Testis (tissue), 3 donors: ENCODE results near the gene ATP23. TPM values are rescaled to one million over a fixed set of nuclear protein-coding genes. Genes with fewer than 3 reads are reported as not detected.

Experiments used
- DNase-seq: peaks from one replicate; pipeline ENCODE4 v3.0.0-alpha.2; 2019
- H3K27ac ChIP-seq, 2 donors: fragments of 200-600 bp; sonication (generic); one replicate each; pipeline ENCODE4 v1.5.1; 2019
- H3K27me3 ChIP-seq: fragments of 200-600 bp; sonication (generic); one replicate; pipeline ENCODE4 v1.5.1; 2019
- H3K36me3 ChIP-seq: fragments of 200-600 bp; sonication (generic); one replicate; pipeline ENCODE4 v1.5.1; 2017; ENCODE audit warnings: low read depth; ENCODE audit errors: missing control alignments
- H3K4me1 ChIP-seq: fragments of 200-600 bp; sonication (generic); one replicate; pipeline ENCODE4 v1.5.1; 2019
- H3K4me3 ChIP-seq, 2 donors: fragments of 200-600 bp; sonication (generic); one replicate each; pipeline ENCODE4 v1.5.1; 2017 to 2019
- H3K9me3 ChIP-seq: fragments of 200-600 bp; sonication (generic); one replicate; pipeline ENCODE4 v1.5.1; 2017
- POLR2A ChIP-seq: fragments of 450-650 bp; IDR thresholded peaks from one replicate; pipeline ENCODE4 v1.6.1; 2017; ENCODE audit warnings: antibody characterized with exemption, mild to moderate bottlenecking, moderate library complexity
- WGBS, 2 donors: methylation state at CpG; one replicate each; pipeline ENCODE4 v1.1.5; 2018; 5-methylcytosine and 5-hydroxymethylcytosine counted together
- intact Hi-C: fragments of 100-400 bp; cut with DNase I; formaldehyde crosslinking; loops from one replicate; pipeline ENCODE4 v1.15.1; 2023; ENCODE audit warnings: low total_unique reads
- polyA plus RNA-seq: library from polyadenylated mRNA; stranded (reverse); fragments of 350-450 nt; fragmentation: Illumina TruSeq; extraction: RNeasy Lipid Tissue Mini Kit (QIAGEN cat#74804); gene quantifications from one replicate; pipeline ENCODE4 v1.2.3, GENCODE V29; 2014; ENCODE audit warnings: low read depth, low replicate concordance; ENCODE audit not compliant: insufficient read depth
- total RNA-seq, 2 donors: library from RNA; depleted of rRNA; stranded (reverse); fragments of >200 nt; gene quantifications; one replicate each; pipeline ENCODE4 v1.2.3, GENCODE V29; 2016
- TF ChIP-seq, protein P1 (sequence below), 3 experiments: fragments of 450-650 bp in 2 of 3; fragments of 200-600 bp in 1 of 3; sonication (generic) in 1 of 3; IDR thresholded peaks; one replicate each; pipeline ENCODE4 v1.5.1; 2016 to 2019; ENCODE audit warnings: antibody characterized with exemption in 3 of 3, mild to moderate bottlenecking in 2 of 3, moderate library complexity in 1 of 3

The ATP23 gene
- total and polyA plus RNA-seq, 3 donors from 2014 or later, result 53.1 to 102 (median 76.6) TPM

DNA sequence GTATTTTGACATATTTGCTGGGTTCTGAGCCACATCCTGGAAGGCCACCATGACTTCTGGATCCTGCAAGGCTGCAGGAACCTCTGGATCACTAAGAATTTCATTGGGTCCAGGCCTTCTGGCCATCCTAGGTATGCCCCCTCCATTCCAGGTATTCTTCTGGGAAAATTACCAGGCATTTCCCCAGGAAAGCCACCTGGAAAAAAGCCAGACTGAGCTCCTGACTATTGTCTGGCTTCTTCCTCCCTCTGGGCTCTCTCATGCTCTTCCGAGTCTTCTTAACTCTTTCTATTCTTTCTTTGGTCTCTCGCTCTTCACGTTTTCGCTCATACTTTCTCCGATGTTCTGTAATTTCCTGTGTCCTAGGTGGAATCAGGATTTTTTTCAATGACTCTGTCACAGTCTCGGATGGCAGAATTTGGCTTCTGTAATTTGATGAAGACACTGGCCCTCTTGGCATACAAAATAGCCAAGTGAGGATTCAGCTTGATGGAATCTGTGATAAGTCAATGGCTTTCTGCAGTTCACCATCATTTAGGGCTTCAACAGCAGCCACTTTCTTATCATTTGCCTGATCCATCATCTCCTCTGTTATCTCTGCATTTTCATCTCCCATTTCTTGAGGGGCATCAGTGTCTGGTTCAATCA lies 42.6 kb downstream of the ATP23 start:
- whole genome bisulfite sequencing, 2 donors, result 91 to 95% methylated on average over 6 of the region's 6 CpGs
- H3K4me3 ChIP-seq, result no peak overlapping the region
- no peaks in the 10 kb centered on the region for H3K9me3 ChIP-seq
- TF ChIP-seq, protein P1, sequence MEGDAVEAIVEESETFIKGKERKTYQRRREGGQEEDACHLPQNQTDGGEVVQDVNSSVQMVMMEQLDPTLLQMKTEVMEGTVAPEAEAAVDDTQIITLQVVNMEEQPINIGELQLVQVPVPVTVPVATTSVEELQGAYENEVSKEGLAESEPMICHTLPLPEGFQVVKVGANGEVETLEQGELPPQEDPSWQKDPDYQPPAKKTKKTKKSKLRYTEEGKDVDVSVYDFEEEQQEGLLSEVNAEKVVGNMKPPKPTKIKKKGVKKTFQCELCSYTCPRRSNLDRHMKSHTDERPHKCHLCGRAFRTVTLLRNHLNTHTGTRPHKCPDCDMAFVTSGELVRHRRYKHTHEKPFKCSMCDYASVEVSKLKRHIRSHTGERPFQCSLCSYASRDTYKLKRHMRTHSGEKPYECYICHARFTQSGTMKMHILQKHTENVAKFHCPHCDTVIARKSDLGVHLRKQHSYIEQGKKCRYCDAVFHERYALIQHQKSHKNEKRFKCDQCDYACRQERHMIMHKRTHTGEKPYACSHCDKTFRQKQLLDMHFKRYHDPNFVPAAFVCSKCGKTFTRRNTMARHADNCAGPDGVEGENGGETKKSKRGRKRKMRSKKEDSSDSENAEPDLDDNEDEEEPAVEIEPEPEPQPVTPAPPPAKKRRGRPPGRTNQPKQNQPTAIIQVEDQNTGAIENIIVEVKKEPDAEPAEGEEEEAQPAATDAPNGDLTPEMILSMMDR (IDR thresholded peaks at IDR 0.05), result no peak
- TF ChIP-seq POLR2A, result no peak
- no peak overlapping the region for H3K27ac ChIP-seq
- no peaks in the 10 kb centered on the region for H3K36me3 ChIP-seq
- DNase-seq, result no peak
- no peaks in the 10 kb centered on the region for H3K4me1 ChIP-seq
- intact Hi-C loops, result no loop called here
- no peaks in the 10 kb centered on the region for H3K27me3 ChIP-seq

DNA sequence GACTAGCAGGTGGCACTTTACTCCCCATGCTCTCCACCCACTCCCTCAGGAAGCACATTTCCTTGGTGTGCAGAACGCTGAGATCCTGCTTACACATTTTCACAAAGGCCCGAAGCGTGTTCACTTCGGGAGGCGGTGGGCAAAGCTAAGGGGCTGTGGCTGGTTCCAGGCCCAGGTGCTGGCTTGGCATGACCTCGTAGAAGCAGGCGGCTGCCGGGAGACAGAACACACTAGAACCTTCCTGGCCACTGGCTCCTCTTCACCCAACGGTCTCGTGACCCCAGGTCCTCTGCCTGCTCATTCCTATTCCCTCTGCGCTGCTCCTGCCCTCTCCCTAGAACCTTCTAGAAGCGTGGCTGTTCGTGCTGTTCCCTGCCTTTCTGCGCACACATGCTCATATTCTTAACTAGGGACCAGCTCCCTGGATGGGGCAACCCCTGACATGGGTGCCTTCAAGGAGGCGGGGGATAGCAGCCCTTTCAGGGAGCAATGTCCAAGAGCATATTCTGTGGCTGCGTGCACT lies 43.3 kb downstream of the ATP23 start:
- WGBS, 2 donors, result 89 to 91% methylated on average over 14 to 16 of the region's 16 CpGs
- H3K9me3 ChIP-seq, result no peaks in the 10 kb centered on the region
- DNase-seq, result no peak
- no peaks in the 10 kb centered on the region for H3K27me3 ChIP-seq
- no peaks in the 10 kb centered on the region for H3K36me3 ChIP-seq
- H3K27ac ChIP-seq, result no peak overlapping the region
- intact Hi-C loops, result no loop called here
- H3K4me1 ChIP-seq, result no peaks in the 10 kb centered on the region
- TF ChIP-seq POLR2A, result no peak
- TF ChIP-seq, protein P1 (IDR thresholded peaks at IDR 0.05), result no peak
- H3K4me3 ChIP-seq, result no peak overlapping the region

DNA sequence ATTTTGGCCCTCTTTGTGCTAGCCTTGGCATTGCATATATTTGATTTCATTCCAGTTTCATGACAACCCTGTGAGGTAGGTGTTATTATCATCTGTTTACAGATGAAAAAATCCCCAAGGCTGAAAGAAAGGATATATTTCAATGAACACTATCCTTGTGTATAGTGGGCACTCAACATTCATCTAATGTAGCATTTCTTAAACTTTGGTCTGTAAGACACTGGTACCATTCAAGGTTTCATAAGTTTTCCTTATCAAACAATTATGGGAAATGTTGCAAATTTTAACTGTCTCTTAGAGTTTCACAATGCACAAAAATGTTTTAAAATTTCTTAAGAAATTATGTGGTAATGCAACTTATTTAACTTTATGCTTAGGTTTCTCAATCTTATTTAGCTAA lies 44.3 kb downstream of the ATP23 start:
- Histone ChIP-seq H3K9me3 (no peaks in the 10 kb centered on the region), H3K4me3 (no peak overlapping the region), H3K4me1 (no peaks in the 10 kb centered on the region), H3K36me3 (no peaks in the 10 kb centered on the region), H3K27me3 (no peaks in the 10 kb centered on the region), H3K27ac (no peak overlapping the region)
- TF ChIP-seq, protein P1 (IDR thresholded peaks at IDR 0.05), result no peak
- no peak for TF ChIP-seq POLR2A
- DNase-seq, result no peak
- intact Hi-C loops, result no loop called here

DNA sequence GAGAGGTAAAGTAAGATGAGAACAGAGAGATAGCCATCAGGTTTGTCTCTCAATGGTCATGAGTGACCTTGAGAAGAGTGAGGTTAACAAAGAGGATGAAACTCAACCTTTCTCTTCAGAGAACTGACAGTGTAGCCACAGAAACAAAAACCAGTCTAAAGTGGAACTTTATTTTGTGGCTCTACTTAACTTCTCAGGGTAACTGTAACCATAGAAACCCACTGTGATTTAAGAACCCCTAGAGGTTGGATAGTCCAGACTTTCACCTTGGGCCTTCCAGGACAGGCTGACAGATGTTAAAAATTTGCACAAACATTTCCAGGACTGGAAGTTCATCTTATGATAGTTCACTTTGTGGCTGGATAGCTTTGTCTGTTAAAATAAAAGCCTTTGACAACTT lies 48.5 kb downstream of the ATP23 start:
- no peak overlapping the region for H3K27ac ChIP-seq

More for the DNA sequence above, 48.5 kb downstream of the ATP23 start:
- no peaks in the 10 kb centered on the region for H3K4me1 ChIP-seq
- no peaks in the 10 kb centered on the region for H3K9me3 ChIP-seq
- intact Hi-C loops, result no loop called here
- no peak for TF ChIP-seq POLR2A
- TF ChIP-seq, protein P1 (IDR thresholded peaks at IDR 0.05), result no peak
- no peak for DNase-seq
- H3K36me3 ChIP-seq, result no peaks in the 10 kb centered on the region
- no peak overlapping the region for H3K4me3 ChIP-seq
- no peaks in the 10 kb centered on the region for H3K27me3 ChIP-seq
